ENCODE data around the gene KIT.

Gene KIT

GRCh38 chr4:54750341-54750740 lies 92.6 kb downstream of the KIT start:
- DNase-seq, result no peak

- no peak for DNase-seq
These were observed 96.6 kb downstream of the KIT start for GRCh38 chr4:54754394-54754793.

DNA sequence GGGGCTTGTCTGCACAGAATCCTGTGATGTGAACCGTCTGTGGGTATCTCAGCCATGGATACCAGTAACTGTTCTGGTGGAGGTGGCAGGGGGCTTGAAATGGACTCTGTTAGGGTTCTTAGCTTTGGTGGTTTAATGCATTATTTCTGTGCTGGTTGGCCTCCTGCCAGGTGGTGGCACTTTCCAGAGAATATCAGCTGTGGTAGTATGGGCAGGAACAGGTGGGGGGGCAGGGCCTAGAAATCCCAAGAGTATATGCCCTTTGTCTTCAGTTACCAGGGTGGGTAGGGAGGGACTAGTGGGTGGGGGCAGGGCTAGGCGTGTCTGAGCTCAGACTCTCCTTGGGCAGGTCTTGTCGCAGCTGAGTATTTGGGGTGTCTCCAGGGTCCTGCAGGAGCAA lies 106.7 kb downstream of the KIT start:
- no peak for DNase-seq

- no peak for DNase-seq
These were observed 109.6 kb downstream of the KIT start for GRCh38 chr4:54767376-54767775.

GRCh38 chr4:54773022-54773421 lies 115.3 kb downstream of the KIT start:
- no peak for DNase-seq

GRCh38 chr4:54779036-54779435 lies 121.3 kb downstream of the KIT start:
- no peak for DNase-seq

- DNase-seq, result no peak
These were observed 121.9 kb downstream of the KIT start for GRCh38 chr4:54779476-54780148.

DNA sequence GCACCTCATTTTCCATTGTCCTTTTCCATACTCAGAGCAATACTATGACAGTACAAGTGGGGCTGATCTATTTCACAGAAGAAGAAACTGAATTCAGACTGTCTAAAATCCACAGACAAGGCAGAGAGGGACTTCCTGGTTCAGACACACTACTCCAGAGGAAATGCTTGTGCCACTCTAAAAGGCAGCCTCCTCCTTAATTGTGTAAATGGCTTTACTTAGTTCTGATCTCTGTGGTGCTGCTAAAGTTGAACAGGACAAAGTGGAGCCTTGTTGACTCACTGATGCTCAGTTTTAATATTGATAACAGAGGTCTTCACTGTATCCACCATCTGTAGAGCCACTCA lies 122.4 kb downstream of the KIT start:
- no peak for DNase-seq

GRCh38 chr4:54781756-54782155 lies 124.0 kb downstream of the KIT start:
- DNase-seq, result no peak

GRCh38 chr4:54783402-54784110 lies 125.8 kb downstream of the KIT start:
- DNase-seq, result no peak

DNA sequence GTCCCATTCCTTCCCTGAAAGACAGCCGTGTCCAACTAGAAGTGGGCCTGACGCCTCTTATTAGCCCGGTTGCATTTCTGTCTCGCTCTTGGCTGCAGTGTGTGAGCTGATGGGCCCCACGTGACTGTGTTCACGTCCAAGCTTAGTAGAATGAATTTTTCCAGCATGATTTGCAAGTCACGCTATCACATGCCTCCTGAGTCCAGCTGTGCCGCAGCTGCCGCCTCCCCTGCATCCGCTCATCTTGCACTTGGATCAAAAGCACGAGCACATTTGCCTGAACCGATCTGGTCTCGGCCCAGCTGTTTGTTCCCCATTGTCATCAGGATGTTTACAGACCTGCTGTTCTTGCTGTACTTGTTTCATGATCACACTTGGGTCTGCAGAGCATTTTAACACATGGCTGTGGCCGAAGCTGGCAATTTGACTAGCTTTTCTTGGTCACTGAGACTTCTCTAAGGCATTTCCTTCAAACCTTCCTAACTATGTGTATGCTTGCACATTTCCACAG lies 126.5 kb downstream of the KIT start:
- DNase-seq, result no peak
